ENCODE measurements around the gene SUB1.

Gene SUB1

GRCh38 chr5:32581010-32581785 lies 4.2 kb upstream of the SUB1 start:
- Mint-ChIP-seq H3K27me3 (no peaks in the 10 kb centered on the region), H3K4me3 (no peak overlapping the region), H3K9me3 (no peaks in the 10 kb centered on the region), H3K27ac (no peak overlapping the region), H3K36me3 (ENCODE audit: low read depth) (peaks cover 3% of the 10 kb centered on the region), H3K4me1 (ENCODE audit: low read depth) (peaks cover 40% of the 10 kb centered on the region)

GRCh38 chr5:32583582-32584232 lies 1.6 kb upstream of the SUB1 start:
- Mint-ChIP-seq H3K4me3 (peak overlapping the region; percentile 51), H3K36me3 (ENCODE audit: low read depth) (peaks cover 17% of the 10 kb centered on the region), H3K4me1 (ENCODE audit: low read depth) (peaks cover 62% of the 10 kb centered on the region), H3K9me3 (no peaks in the 10 kb centered on the region), H3K27me3 (no peaks in the 10 kb centered on the region), H3K27ac (peak overlapping the region; percentile 45)

GRCh38 chr5:32584646-32585045 lies 711 bp upstream of the SUB1 start:
- no peak overlapping the region for H3K27ac Mint-ChIP-seq
- no peaks in the 10 kb centered on the region for H3K27me3 Mint-ChIP-seq
- peaks cover 23% of the 10 kb centered on the region for H3K36me3 Mint-ChIP-seq (ENCODE audit: low read depth)
- peak overlapping the region; percentile 100 for H3K4me3 Mint-ChIP-seq
- no peaks in the 10 kb centered on the region for H3K9me3 Mint-ChIP-seq
- H3K4me1 Mint-ChIP-seq (ENCODE audit: low read depth) = peaks cover 65% of the 10 kb centered on the region

DNA sequence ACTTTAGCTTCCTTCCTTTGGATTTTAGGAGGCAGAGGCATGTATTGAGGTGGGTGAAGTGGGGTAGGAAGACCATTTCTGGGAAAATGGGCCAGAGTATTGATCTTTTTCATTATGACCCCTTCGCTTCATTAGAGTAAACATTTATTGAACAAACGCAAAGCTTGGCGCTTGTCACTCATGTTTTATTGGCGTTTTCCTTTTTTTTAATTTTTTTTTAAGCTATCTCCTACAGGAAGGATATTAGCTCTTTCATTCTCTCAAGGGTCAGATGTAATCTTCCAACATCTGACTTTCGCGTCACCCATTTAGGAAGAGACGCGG lies 273 bp upstream of the SUB1 start:
- Mint-ChIP-seq H3K27me3 (no peaks in the 10 kb centered on the region), H3K4me1 (ENCODE audit: low read depth) (peaks cover 66% of the 10 kb centered on the region), H3K36me3 (ENCODE audit: low read depth) (peaks cover 27% of the 10 kb centered on the region), H3K9me3 (no peaks in the 10 kb centered on the region), H3K4me3 (peak overlapping the region; percentile 100), H3K27ac (peak overlapping the region; percentile 99)

DNA sequence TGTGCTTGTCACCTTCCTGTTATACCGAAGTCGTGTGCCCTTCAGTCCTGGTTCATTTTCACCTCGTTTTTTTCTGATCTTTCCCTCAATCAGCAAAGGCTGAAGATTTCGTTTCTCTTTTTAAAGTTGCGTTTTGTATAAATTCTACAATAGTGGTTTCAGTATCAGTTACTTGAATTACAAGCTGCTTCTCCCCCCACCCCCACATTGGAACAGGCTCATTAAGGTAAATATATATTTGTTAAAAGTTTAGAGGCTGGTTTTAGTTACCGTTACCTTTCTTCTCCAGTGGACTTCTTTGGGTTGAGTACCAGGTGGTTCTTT lies 881 bp downstream of the SUB1 start:
- Mint-ChIP-seq H3K27me3 (no peaks in the 10 kb centered on the region), H3K4me1 (ENCODE audit: low read depth) (peaks cover 74% of the 10 kb centered on the region), H3K27ac (peak overlapping the region; percentile 99), H3K9me3 (no peaks in the 10 kb centered on the region), H3K4me3 (peak overlapping the region; percentile 100), H3K36me3 (ENCODE audit: low read depth) (peaks cover 35% of the 10 kb centered on the region)

- Mint-ChIP-seq H3K4me3 (peak overlapping the region; percentile 100), H3K27ac (peak overlapping the region; percentile 99), H3K4me1 (ENCODE audit: low read depth) (peaks cover 79% of the 10 kb centered on the region), H3K9me3 (no peaks in the 10 kb centered on the region), H3K36me3 (ENCODE audit: low read depth) (peaks cover 44% of the 10 kb centered on the region), H3K27me3 (no peaks in the 10 kb centered on the region)
These were observed 1.8 kb downstream of the SUB1 start for GRCh38 chr5:32587067-32587551.

DNA sequence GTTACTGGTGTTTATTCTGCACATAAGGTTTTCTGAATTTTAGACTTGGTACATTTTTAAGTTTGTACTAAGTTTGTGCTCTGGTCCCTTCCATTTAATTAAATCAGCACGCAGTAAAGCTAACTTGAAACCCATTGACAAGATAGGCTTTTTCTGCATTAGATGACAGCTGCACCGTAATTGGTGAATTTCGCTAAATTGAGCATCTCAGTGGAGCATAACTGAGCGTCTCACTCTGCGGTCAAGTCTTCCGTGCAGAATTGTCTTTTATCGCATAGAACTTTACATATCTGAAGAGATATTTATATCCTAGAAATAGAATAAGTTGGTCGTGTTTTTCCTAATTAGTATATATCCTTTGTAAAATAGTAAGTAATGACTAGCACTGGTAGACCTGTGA lies 4.1 kb downstream of the SUB1 start:
- H3K4me3 Mint-ChIP-seq = no peak overlapping the region

DNA sequence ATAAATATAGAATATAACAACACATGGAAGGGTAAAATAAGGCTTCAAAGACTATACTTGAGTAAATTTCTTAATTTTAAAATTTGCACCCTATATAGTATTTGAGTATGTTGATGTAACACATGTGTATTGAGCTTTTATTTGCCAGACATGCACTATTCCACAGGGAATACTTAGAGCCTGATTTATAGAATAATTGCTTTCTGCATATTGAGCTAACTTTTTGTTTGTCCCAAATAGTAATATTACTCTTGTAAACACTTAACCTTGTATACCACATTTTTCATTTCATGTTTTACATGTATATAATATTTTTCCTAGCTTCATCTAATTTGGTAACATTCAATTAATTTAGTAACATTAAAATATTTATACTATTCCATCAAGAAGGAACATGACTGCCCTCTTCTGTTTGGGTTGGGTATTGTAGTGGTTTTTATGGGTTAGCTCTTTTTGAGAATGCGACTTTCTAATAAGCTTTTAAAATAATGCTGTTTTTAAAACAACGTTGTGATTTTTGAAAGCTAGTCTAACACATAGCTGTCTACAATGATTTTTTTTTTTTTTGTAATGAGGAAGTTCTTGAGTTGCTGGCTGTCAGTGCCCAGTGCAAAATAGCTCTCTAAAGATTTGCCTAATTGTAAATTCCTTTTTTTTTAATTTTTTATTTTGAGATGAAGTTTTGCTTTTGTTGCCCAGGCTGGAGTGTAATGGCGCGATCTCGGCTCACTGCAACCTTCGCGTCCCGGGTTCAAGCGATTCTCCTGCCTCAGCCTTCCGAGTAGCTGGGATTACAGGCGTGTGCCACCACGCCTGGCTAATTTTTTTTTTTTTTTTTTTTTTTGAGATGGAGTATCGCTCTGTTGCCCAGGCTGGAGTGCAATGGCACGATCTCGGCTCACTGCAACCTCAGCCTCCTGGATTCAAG lies 4.8 kb downstream of the SUB1 start:
- H3K4me3 Mint-ChIP-seq = peak overlapping the region; percentile 23
- peak overlapping the region; percentile 31 for H3K27ac Mint-ChIP-seq
- no peaks in the 10 kb centered on the region for H3K9me3 Mint-ChIP-seq
- no peaks in the 10 kb centered on the region for H3K27me3 Mint-ChIP-seq
- H3K36me3 Mint-ChIP-seq (ENCODE audit: low read depth) = peaks cover 72% of the 10 kb centered on the region
- H3K4me1 Mint-ChIP-seq (ENCODE audit: low read depth) = peaks cover 79% of the 10 kb centered on the region

More for the DNA sequence above, 4.1 kb downstream of the SUB1 start:
- Mint-ChIP-seq H3K9me3 (no peaks in the 10 kb centered on the region), H3K36me3 (ENCODE audit: low read depth) (peaks cover 65% of the 10 kb centered on the region), H3K27me3 (no peaks in the 10 kb centered on the region), H3K4me1 (ENCODE audit: low read depth) (peaks cover 79% of the 10 kb centered on the region), H3K27ac (no peak overlapping the region)

DNA sequence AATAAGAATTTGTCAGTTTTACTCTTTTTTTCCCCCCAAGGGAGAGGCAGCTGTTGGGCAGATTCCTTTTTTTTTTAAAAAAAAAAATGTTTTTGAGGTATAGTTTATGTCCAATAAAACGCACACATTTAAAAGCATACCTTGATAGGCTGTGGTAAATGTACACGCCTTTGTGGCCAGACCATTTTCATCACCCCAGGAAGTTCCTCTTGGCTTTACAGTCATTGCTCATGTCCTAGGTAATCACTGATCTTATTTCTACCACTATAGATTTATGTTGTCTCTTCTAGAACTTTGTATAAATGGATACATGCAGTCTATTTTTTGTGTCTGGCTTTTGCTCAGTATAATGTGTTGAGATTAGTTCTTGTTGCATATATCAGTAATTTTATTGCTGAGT lies 9.8 kb downstream of the SUB1 start:
- Mint-ChIP-seq H3K4me1 (ENCODE audit: low read depth) (peaks cover 74% of the 10 kb centered on the region), H3K36me3 (ENCODE audit: low read depth) (peaks cover 91% of the 10 kb centered on the region), H3K9me3 (no peaks in the 10 kb centered on the region), H3K27ac (peak overlapping the region; percentile 68), H3K27me3 (no peaks in the 10 kb centered on the region), H3K4me3 (peak overlapping the region; percentile 2)

GRCh38 chr5:32597041-32597629 lies 11.8 kb downstream of the SUB1 start:
- H3K27ac Mint-ChIP-seq = no peak overlapping the region
- H3K4me3 Mint-ChIP-seq = no peak overlapping the region
- peaks cover 62% of the 10 kb centered on the region for H3K4me1 Mint-ChIP-seq (ENCODE audit: low read depth)
- no peaks in the 10 kb centered on the region for H3K9me3 Mint-ChIP-seq
- H3K27me3 Mint-ChIP-seq = no peaks in the 10 kb centered on the region
- H3K36me3 Mint-ChIP-seq (ENCODE audit: low read depth) = peaks cover 91% of the 10 kb centered on the region

DNA sequence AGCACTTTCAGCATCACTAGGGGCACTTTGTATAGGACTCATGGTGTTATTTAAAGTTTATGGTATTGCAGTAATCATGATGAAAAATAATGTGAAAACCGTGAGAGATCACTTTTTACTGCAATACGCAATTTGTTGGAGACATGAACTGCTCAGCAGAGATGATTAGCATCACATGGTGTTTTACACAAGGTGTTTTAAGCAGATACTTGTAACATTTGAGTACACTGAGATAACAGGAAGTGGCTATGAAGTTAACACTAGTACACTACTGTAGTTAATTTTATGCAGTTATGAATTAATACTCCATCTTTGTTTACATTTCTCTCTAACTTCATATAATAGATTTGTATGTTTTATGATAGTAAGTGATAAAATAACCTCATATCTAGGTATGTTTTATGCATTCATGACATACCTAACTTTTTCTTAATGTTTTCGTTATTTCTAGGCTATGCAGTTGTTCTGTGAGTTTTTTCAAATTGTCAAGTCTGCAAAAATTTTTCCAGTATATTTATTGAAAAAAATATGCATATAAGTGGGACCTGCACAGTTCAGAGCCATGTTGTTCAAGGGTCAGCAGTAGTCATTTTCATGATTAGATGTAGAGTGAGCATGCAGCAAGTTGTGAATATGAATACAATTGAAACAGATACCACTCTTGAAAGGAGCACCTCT lies 13.0 kb downstream of the SUB1 start:
- H3K27ac Mint-ChIP-seq = peak overlapping the region; percentile 69

GRCh38 chr5:32598997-32599549 lies 13.7 kb downstream of the SUB1 start:
- H3K4me1 Mint-ChIP-seq (ENCODE audit: low read depth) = peaks cover 46% of the 10 kb centered on the region

More for the DNA sequence above, 13.0 kb downstream of the SUB1 start:
- Mint-ChIP-seq H3K4me3 (no peak overlapping the region), H3K36me3 (ENCODE audit: low read depth) (peaks cover 91% of the 10 kb centered on the region), H3K4me1 (ENCODE audit: low read depth) (peaks cover 51% of the 10 kb centered on the region), H3K27me3 (no peaks in the 10 kb centered on the region), H3K9me3 (no peaks in the 10 kb centered on the region)

GRCh38 chr5:32600054-32600622 lies 14.8 kb downstream of the SUB1 start:
- Mint-ChIP-seq H3K27me3 (no peaks in the 10 kb centered on the region), H3K4me1 (ENCODE audit: low read depth) (peaks cover 36% of the 10 kb centered on the region), H3K4me3 (no peak overlapping the region), H3K9me3 (no peaks in the 10 kb centered on the region), H3K36me3 (ENCODE audit: low read depth) (peaks cover 92% of the 10 kb centered on the region), H3K27ac (no peak overlapping the region)

More at GRCh38 chr5:32598997-32599549, 13.7 kb downstream of the SUB1 start:
- H3K36me3 Mint-ChIP-seq (ENCODE audit: low read depth) = peaks cover 93% of the 10 kb centered on the region
- H3K27ac Mint-ChIP-seq = peak overlapping the region; percentile 69
- no peak overlapping the region for H3K4me3 Mint-ChIP-seq
- H3K9me3 Mint-ChIP-seq = no peaks in the 10 kb centered on the region
- H3K27me3 Mint-ChIP-seq = no peaks in the 10 kb centered on the region
